NCI-H146 treated with DMSO at 0.1 percent for 48 hours (cell line): Measurements from ENCODE around the gene DNAH14.
"Not testable (repeated sequence)": the region's sequence is repeated elsewhere in the genome, so short reads cannot be mapped to it uniquely, and the experiment has no call there.

Source experiments
- DNase-seq: peaks from one replicate; lab custom pipeline; 2025; ENCODE audit not compliant: unreplicated experiment; lab: John Stamatoyannopoulos, UW

The DNAH14 gene

GRCh38 chr1:225335098-225335778, 405.8 kb downstream of the DNAH14 start:
- not testable (repeated sequence) for DNase-seq

- no peak for DNase-seq
Observed at GRCh38 chr1:225338545-225338944, 409.1 kb downstream of the DNAH14 start.

GRCh38 chr1:225341642-225342041, 412.2 kb downstream of the DNAH14 start:
- DNase-seq, result no peak

- no peak for DNase-seq
Observed at GRCh38 chr1:225342695-225343094, 413.2 kb downstream of the DNAH14 start.

- peak; percentile 3 for DNase-seq
Observed at GRCh38 chr1:225343618-225344017, 414.1 kb downstream of the DNAH14 start.

GRCh38 chr1:225347123-225347683, 417.7 kb downstream of the DNAH14 start:
- DNase-seq, result no peak

GRCh38 chr1:225348400-225348799, 418.9 kb downstream of the DNAH14 start:
- no peak for DNase-seq

GRCh38 chr1:225349826-225350225, 420.4 kb downstream of the DNAH14 start:
- no peak for DNase-seq

- DNase-seq, result no peak
Observed at GRCh38 chr1:225350872-225351271, 421.4 kb downstream of the DNAH14 start.

- DNase-seq, result no peak
Observed at GRCh38 chr1:225354906-225355305, 425.4 kb downstream of the DNAH14 start.

- no peak for DNase-seq
Observed at GRCh38 chr1:225355863-225356262, 426.4 kb downstream of the DNAH14 start.

GRCh38 chr1:225360119-225360518, 430.6 kb downstream of the DNAH14 start:
- DNase-seq, result no peak

- no peak for DNase-seq
Observed at GRCh38 chr1:225361176-225361575, 431.7 kb downstream of the DNAH14 start.

- no peak for DNase-seq
Observed at GRCh38 chr1:225362805-225363204, 433.3 kb downstream of the DNAH14 start.

- no peak for DNase-seq
Observed at GRCh38 chr1:225364439-225364838, 435.0 kb downstream of the DNAH14 start.

- DNase-seq, result no peak
Observed at GRCh38 chr1:225366018-225366417, 436.5 kb downstream of the DNAH14 start.

- DNase-seq, result no peak
Observed at GRCh38 chr1:225366552-225366951, 437.1 kb downstream of the DNAH14 start.

GRCh38 chr1:225368036-225368552, 438.6 kb downstream of the DNAH14 start:
- no peak for DNase-seq

- no peak for DNase-seq
Observed at GRCh38 chr1:225371366-225372010, 442.0 kb downstream of the DNAH14 start.

GRCh38 chr1:225373155-225373554, 443.7 kb downstream of the DNAH14 start:
- no peak for DNase-seq

GRCh38 chr1:225374996-225375395, 445.5 kb downstream of the DNAH14 start:
- DNase-seq, result no peak

- no peak for DNase-seq
Observed at GRCh38 chr1:225378880-225379279, 449.4 kb downstream of the DNAH14 start.
